HS-5 (cell line): ENCODE results near the gene ZBTB24.
A peak's percentile ranks its signal among the peaks of the same experiment; 100 is the strongest.

Experiments
- DNase-seq: peaks from one replicate; pipeline ENCODE4 v3.0.0-alpha.2; 2012; ENCODE audit warnings: low read depth

ZBTB24 gene

DNA sequence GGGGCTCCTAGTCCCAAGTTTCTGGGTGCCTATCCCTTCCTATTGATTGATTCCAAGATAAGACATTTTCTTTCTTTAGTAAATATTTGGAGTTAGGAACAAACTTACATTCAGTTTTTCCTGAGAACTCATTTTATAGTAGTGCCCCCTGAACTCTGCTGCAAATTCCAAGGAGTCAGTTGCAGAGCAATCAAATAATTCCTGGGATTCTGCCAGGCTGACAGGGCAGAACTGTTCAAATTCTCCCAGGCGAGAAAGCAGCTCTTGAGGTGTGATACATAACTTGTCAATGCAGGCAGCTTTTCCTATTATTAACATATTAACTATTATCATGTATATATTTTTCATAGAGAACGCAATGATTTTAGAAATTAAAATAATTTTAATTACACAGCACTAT is 15.9 kb upstream of the ZBTB24 start:
- DNase-seq, result no peak

DNA sequence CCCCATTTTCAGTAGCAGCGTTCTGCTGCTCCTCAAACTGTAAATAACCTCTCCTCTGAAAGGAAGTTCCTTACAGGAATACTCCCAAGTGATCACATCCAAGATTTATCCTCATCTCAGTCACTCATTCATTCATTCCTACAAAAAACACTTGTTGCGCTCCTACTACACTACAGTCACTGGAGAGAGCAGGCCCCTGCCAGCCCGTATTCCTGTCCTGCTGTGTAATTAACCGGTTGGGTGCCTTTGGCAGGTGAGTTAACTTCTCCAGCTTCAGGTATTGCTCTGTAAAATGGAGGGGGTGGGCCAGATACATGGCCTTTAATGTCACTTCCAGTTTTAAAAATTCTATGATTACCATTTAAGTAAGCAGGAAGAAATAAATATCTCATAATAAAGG is 15.0 kb upstream of the ZBTB24 start:
- no peak for DNase-seq

DNA sequence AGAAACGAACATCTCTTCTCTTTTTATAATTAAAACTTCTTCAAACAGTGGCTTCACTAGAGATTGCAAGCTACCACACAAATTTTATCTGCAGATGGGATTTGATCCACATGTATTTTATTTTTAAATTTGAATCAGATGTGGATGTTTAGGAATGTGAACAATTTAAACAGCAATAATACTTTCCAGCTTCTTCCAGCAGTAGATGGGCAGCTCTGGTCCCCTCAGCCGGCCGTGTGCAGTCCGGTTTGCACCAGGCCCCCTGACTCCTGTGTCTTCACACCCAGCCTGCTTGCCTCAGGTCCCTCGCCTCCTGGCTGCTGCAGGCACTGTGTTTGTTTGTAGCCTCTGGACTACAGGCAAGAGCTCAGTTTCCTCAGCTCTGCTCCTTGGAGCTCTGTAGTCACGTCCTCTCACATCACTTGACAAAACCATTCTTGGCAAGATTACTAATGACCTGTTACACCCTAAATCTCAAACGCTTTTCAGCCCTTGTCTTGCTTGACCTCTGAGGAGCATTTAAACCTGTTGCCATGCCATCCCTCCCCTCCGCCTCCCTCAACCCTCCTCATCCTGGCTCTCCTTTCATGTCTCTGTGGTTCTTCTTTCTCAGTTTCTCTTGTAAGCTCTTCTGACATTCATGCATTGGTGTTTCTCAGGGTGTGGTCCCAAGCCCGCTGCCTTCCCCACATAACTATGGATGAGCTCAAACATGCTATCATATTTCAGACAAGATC is 13.2 kb upstream of the ZBTB24 start:
- DNase-seq, result no peak

DNA sequence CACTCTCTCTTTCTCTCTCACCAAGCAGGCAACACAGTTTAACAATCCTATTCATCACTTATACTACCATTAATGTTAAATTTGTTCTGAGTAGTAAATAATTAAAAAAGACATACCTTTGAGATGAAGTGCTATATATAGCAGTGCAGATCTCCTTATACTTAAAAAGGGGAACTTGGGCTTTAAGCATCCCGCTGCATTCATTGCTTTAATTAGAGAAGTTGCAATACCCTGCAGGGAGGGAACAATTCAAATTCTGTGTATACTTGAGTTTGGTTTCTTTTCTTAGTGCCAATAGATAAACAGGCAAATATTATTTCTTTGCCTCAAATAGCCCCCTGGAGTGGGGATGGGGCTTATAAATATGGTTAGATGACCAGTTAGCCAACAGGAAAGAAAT is 10.8 kb upstream of the ZBTB24 start:
- DNase-seq, result no peak

DNA sequence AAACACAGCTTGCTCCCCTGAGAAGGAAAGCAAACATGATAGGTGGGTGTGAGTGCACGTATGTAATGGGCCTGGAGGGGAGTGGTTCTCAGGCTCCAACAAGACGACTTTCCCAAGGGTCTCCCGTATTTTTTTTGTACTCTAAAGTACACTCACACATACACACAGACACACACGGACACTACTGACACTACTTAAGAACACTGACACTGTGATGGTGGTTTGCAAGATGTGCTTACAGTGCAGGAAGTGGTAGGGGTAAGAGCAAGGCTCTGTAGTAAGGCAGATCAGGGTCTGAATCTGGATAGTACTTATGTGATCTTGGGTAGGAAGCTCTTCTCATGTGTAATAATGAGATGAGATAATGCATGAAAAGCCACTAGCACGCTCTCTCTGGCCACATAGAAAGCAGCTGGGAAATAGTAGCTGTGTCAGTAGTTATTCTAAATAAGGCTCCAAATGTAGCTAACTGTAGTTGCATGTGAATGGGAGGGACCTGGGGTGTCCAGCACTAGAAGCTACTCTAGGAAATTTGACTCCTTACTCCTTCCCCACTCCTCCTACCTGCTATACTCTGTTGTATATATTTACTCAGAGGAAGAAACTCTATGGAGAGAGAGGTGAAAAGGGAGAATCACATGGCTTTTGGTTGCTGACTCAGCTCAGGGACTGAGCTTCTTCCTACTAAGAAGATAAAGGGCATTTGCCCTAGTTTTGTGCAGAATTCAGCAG is 8.4 kb upstream of the ZBTB24 start:
- DNase-seq, result no peak

DNA sequence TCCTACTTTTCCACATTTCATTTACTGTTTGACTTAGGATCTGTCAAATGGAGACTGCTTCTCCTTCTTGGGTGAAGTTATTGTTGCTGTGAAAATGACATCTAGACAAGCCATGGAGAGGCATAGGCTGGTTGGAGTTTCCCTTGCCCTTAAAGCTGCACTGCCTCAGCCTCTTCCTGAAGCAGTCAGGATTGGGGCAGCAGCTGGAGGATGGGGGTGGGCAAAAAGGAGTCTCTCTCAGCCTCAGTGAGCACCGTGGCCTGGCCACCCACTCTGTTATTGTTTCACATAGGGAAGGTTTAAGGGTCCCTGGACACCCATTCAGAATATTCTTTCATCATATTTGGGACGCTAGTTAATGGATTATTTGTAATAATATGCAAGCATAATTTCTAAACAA is 7.7 kb upstream of the ZBTB24 start:
- no peak for DNase-seq

DNA sequence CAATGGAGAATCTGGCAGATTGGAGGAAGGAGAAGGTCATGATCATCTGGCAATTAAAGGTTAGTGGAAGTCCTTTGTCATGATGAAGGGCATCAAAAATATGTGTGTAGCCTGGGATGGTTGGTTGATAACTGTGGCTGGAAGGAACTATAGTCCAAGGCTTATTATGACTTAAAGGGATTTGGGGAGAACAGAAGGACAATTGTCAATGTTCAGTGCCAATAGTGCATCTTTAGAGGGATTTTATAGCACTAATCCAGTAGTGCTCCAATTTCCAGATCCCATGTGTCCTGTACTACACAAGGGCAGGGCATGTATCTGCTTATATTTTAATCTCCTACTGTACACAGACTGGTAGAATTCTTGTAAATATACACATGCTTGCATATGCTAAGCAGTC is 5.0 kb upstream of the ZBTB24 start:
- no peak for DNase-seq

DNA sequence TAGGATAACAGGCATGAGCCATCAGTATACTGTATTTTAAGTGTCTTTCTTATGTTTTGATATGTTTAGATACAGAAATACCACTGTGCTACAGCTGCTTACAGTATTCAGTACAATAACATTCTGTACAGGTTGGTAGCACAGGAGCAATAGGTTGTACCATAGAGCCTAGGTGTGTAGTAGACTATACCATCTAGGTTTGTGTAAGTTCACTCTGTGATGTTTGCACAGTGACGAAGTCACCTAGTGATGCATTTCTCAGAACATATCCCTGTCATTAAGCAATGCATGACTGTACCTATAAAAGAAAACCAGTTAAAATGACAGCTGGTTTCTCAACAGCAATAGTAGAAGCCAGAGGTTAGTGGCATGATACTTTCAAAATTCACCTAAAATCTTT is 3.0 kb upstream of the ZBTB24 start:
- no peak for DNase-seq

DNA sequence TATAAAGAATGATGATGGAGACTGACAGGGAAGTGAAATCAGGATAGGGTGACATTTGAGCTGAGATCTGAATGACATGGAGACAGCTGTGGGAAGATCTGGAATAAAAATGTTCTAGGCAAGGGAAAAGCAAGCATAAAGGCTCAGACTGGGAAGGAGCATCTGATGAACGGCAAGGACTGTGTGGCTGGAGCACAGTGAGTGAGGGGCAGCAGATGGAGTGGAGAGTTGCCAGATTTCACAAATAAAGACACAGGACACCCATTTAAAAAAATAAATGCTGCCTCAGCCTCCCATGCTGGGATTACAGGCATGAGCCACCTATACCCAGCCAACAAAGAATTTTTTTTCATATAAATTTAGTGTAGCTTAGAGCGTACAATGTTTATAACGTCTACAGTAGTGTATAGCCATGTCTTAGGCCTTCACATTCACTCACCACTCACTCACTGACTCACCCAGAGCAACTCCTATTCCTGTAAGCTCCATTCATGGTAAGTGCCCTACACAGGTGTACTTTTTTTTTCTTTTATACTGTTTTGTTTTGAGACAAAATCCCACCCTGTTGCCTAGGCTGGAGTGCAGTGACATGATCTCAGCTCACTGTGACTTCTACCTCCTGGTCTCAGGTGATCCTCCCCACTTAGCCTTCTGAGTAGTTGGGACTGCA is 2.4 kb upstream of the ZBTB24 start:
- DNase-seq, result no peak

DNA sequence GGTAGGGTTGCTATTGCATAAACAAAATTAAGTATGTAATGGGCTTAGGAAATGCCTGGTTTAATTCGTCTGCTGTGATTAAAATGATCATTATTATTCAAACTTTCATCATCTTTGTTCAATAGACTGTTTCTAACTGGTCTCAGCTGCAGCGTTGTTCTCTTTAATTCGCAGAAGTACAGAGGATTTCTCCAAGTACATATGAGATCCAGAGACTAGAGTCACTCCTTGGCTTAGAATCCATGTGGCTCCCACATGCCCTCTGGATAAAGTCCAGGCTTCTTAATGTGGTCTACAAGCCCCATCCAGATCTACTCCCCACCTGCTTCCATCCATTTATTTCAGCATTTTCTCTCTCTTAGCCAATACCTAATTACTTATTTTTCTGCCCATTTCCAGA is 1.1 kb upstream of the ZBTB24 start:
- no peak for DNase-seq

DNA sequence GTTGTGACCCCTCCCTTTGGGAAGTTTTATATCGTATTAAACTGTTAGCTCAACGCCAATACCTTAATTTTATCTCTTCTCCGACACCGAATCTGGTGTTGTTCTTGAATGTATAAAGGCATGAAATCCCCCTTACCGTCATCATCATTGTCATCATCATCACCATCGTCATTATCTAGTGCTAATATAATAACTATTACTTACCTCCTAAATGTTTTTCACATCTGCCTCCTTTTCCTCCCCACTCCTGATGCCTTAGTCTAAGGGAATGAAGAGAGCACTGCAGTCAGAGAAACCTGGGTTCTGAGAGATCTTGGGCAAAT is 677 bp upstream of the ZBTB24 start:
- DNase-seq, result peak; percentile 13

DNA sequence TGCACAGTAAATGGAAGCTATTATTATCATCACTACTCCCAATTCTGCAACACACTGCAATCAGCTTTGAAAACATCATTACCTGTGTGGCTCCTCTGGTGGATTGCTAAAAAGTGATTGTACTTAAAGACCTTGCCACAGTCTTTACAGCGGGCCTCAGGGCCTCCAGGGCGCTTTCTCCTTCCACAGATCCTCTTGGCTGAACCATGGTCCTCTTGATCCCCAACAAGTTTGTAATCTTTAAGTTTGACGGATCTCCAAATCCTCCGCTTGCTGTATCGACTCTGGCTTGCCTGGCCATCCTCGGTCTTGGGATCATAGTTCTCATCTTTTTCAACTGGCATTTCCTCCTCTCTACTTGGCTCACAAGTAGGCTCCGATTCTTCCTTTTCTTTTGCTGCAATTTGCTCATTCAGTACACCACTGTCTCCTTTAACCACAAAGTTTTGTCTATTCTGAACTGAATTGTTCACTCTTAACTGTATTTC is 2.0 kb downstream of the ZBTB24 start:
- no peak for DNase-seq

DNA sequence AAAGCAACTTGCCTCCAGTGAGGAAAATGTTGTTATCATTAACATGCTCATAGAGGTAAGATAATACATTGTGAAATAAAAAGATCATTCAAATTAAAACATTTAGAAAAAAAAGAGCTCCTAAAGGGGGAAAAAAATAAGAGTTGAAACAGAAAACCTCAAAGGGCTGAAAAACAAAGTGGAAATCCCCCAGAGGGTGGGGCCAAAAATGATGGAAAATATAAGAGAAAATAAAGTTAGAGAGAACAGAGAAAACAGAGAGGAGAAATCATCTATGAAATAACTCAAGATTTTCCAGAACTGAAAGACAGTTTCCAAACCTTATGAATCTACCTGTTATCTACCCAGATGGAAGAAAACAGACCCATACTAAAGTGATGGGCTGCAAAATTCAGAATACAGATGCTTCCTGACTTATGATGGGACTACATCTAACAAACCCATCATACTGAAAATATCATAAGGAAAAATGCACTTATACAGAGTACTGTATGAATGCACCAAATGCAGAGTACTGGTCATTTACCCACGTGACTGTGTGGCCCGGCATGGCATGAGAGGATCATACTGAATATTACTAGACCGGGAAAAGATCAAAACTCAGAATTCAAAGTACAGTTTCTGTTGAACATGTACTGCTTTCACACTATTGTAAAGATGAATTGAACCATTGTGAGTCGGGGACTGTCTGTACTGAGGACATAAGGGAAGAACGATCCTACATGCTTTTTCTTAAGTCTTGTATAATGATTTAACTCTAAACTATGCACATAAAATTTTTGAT is 4.0 kb downstream of the ZBTB24 start:
- no peak for DNase-seq

DNA sequence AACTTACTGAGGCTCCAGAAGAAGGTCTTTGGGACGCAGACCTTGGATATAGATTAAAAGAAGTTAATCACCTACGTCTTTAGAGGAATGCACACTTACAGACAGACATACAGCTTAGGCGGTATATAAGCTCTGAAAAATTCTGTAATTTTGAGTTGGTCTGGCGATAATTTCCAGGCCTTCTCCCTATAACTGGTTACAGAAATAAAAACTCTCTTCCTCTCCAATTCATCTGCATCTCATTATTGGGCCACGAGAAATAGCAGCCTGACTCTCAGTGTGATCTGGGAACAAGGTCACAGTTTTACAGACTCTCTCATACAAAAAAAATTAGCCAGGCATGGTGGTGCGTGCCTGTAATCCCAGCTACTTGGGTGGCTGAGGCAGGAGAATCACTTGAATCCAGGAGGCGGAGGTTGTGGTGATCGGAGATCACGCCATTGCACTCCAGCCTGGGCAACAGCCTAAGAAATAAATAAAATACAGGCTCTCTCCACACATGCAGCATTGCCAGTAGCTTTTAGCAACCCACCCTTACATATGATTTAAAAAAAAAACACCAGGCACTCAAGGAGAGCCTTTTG is 4.7 kb downstream of the ZBTB24 start:
- DNase-seq, result no peak

DNA sequence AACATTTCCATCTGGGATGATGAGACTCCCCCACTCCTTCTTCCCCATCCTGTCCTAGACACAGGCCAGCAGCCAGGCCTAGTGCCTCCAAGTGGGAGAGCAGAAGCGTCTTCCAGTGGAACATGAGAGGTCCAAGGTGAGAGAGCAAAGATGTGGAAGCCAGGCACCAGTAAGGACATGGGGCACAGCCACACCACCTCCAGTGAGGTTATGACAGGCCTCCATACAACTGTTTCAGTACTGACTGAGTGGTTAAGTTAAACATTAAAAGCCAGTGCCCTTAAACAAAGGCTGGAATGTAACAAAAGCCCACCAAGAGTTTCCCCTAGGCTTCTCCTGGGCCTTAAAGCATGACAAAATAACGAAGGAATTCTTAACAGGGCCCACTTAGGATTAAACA is 5.3 kb downstream of the ZBTB24 start:
- no peak for DNase-seq

DNA sequence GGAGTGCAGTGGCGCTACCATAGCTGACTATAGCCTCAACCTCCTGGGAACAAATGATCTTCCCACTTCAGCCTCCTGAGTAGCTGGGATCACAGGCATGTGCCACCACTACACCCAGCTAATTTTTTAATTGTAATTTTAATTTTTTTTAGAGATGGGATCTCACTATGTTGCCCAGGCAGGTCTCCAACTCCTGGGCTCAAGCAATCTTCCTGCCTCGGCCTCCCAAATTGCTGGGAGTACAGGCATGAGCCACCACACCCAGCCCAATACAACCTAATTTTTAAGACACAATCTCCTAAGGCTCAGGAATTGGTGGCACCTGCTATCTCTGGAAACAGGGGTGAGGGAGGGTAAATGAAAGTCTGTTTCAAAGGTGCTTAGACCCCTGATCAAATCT is 5.8 kb downstream of the ZBTB24 start:
- no peak for DNase-seq

DNA sequence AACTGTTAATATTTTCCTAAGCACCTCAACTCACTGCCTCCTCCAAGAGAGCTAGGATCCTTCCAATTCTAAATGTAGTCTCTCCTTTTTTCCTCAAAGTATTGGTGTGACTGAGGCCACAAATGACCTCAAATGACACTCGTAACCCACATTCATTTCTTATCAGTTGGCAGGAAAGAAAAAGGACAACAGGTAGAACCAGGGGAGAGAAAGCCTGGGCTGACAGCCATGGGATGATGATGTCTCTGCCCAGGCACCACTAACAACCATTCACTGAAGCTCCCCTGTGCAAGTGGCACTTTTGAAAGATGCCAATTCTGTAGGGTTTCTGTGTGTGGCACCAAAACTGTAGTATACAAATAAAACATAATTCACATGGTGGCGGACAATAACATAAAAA is 7.4 kb downstream of the ZBTB24 start:
- no peak for DNase-seq

DNA sequence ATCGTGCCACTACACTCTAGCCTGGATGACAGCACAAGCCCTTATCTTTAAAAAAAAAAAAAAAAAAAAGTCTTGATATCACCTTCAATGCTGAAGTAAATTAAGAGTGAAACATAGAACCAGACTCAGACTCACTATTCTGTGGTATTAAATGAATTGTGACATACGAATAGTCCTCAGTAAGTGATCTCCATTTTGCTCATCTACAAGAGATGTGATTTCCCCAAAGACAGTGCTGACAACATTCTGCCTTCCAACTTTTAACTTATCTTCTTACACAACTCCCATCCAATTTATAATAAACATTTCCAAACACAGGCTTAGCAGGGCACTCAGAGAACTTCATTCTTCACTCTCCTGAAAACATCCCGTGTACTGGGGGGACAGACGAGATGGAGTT is 8.0 kb downstream of the ZBTB24 start:
- DNase-seq, result no peak

DNA sequence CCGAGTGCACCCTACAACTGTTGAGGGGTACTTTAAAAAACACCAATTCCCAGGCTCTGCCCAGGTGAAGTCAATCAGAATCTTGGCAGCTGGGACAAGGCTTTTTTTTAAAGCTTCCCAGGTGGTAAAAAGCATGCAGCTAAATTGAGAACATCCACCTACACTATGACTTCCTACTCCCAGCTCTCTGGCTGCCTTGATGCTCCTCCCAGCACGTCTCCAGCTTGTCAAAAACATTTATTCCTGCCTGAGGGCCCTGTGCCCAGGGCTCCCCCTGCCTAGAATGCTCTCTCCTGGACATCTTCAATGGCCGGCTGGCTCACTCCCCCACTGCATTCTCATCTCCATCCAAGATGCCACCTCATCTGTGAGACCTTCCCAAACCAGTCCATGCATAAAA is 9.9 kb downstream of the ZBTB24 start:
- DNase-seq, result no peak

DNA sequence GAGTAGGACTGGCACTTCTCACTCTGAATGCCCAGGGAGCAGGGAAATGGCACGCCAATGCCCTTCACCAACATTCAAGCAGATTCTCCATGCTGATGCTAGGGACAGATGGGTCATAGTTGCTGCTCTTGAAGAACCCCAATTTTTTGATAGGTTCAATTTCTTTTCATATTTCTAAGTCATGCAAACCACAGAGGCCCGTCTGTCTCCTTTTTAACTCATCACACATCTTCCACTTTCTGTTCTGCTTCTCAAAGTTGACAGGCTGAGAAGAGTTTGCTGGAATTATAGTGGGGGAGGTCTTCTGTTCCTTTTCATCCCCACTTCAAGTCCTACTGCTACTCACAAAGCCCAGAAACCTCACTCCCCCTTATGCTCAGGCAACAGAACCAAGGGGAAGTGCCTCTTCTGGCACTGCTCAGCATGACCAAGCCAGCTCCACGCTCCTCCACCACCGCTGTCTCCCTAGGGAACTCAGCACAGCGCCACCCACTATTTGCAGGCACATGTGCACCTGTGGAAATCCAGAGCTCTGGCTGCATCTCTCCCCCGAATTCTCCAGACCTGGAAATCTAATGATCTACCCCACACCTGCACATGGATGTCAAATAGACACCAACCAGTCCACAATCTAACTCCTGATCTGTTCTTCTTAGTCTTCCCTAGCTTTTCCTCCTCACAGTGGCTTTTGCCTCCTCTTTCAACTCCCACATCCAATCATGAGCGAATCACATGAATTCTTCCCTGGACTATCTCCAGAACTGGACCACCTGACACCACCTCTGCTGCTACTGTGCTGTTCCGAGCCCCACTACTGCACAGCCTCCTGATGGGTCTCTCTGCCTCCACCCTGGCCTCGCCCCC is 10.7 kb downstream of the ZBTB24 start:
- no peak for DNase-seq

DNA sequence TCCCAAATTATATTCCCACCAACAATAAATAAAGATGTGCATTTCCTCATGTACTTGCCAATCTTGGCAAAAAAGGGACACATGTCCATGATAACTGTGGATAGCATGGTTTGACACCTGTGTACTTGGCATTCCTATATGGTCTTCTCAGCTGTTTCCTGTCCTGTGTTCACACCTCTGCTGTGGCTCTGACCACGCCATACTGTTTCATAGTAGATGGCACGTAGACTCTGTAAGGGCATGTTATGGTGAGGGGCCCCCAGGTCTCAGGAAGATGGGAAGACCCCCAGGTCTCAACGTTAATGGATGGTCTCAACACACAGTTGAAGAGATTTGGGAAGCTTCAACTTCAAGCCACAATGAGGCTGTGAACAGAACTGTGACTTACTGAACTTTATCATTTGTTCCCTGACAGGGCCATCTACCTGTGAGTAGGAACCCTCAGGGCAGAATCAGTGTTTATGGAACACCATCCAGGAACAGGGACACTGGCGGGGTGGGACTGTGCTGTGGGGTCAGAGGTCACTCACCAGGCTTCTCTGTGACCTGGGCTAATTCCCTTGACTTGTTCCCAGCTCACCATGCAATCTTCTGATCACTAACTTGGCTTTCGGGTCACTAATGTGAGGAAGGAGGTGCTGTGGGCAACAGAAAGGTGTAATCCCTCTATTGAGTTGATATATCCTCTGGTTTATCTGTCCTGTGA is 11.8 kb downstream of the ZBTB24 start:
- DNase-seq, result no peak
